WERI-Rb-1 (cell line): ENCODE measurements around the gene PBX2.
"Not testable (repeated sequence)": the region's sequence is repeated elsewhere in the genome, so short reads cannot be mapped to it uniquely, and the experiment has no call there.

ENCODE experiments used
- DNase-seq: peaks from one replicate; pipeline ENCODE4 v3.0.0-alpha.2; 2020
- H3K27ac ChIP-seq: fragments of 250-450 bp; sonication (Bioruptor Pico); 2 replicates; pipeline ENCODE4 v1.5.1; 2020; ENCODE audit warnings: mild to moderate bottlenecking, moderate library complexity
- H3K27me3 ChIP-seq: fragments of 250-450 bp; sonication (Bioruptor Pico); 2 replicates; pipeline ENCODE4 v1.5.1; 2021; ENCODE audit warnings: mild to moderate bottlenecking, low read depth, moderate library complexity; ENCODE audit not compliant: insufficient read depth, severe bottlenecking
- H3K36me3 ChIP-seq: fragments of 250-450 bp; sonication (Bioruptor Pico); 2 replicates; pipeline ENCODE4 v1.5.1; 2020; ENCODE audit warnings: mild to moderate bottlenecking, moderate library complexity
- H3K4me3 ChIP-seq: 2 replicates; pipeline ENCODE4 v1.5.1; 2011; ENCODE audit warnings: low read depth, mild to moderate bottlenecking, control low read depth, low read length
- H3K9me3 ChIP-seq: fragments of 250-450 bp; sonication (Bioruptor Pico); 2 replicates; pipeline ENCODE4 v1.5.1; 2021; ENCODE audit warnings: mild to moderate bottlenecking, moderate library complexity; ENCODE audit not compliant: severe bottlenecking
- TF ChIP-seq, protein P1 (sequence below): IDR thresholded peaks from 2 replicates; pipeline ENCODE4 v1.5.1; 2011; ENCODE audit warnings: low read depth, mild to moderate bottlenecking, control low read depth, inconsistent platforms, low read length

The PBX2 gene

DNA sequence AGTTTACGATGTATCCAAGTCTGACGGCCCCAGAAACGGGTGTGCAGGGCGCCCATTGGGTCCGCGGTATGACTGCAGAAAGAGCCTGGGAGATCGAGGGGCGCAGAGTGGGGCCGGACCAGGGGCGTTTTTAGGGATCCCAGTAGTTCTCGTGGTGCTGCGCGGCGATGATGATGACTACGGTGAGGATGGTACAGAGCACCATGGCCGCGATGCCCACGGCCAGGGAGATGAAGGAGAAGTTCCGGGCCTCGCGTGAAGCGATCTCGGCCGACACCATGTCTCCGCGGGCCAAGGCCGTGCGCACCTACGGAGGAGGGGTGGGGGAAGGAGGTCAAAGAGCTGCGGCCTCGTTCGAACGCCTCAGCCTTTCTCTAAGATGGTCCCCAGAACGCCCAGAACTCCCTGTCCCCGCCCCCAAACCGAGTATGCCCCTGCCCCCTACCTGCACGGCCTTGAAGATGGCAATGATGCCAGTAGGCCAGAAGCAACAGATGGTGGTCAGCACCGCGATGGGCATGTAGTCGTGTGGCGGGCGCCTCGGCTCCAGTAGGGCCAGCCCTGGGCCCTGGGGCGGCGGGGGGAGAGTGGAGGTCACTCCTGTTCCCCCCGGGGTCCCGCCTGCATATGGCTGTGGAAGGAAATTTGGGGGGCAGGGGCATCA is 40.8 kb downstream of the PBX2 start:
- Histone ChIP-seq H3K27ac (no peak overlapping the region), H3K27me3 (no peaks in the 10 kb centered on the region), H3K36me3 (peaks cover 8% of the 10 kb centered on the region), H3K9me3 (peaks cover 2% of the 10 kb centered on the region), H3K4me3 (no peak overlapping the region)
- TF ChIP-seq, protein P1, sequence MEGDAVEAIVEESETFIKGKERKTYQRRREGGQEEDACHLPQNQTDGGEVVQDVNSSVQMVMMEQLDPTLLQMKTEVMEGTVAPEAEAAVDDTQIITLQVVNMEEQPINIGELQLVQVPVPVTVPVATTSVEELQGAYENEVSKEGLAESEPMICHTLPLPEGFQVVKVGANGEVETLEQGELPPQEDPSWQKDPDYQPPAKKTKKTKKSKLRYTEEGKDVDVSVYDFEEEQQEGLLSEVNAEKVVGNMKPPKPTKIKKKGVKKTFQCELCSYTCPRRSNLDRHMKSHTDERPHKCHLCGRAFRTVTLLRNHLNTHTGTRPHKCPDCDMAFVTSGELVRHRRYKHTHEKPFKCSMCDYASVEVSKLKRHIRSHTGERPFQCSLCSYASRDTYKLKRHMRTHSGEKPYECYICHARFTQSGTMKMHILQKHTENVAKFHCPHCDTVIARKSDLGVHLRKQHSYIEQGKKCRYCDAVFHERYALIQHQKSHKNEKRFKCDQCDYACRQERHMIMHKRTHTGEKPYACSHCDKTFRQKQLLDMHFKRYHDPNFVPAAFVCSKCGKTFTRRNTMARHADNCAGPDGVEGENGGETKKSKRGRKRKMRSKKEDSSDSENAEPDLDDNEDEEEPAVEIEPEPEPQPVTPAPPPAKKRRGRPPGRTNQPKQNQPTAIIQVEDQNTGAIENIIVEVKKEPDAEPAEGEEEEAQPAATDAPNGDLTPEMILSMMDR = no peak
- no peak for DNase-seq

DNA sequence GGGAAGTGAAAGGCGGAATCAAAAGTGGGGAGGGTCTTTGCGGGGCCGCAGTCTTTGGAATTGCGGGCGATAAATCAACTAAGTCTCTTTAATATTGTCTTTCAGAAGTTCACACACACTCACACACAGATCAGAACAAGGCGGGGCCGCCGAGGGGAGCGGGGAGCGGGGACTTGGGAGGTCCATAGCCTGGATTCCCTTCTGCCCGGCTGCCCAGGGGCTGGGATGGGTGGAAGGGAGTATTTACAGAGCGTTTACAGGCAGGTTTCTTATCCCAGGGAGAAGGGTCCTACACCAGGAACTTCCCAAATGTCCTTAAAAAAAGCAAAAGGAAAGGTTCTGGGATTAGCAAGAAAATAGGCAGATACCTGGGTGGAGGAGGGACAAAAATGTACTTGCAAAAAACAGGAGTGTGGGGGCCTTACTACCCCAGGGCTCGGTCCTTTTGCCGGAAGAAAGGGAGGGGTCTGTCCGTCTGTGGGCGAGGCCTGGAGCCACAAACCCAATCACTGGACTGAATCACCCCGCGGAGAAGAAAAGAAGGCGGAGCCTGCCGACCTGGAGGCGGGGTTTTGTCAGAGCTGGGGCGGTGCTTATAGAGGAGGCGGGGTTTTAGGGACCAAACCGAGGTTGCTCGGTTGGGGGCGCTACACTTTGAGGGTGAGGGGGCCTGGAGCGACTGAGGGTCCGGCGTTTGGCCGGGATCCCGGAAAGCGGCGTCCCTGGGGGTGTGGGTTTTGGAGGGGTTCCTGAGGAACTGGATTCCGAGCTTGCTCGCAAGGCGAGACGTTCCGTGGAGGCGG is 41.5 kb downstream of the PBX2 start:
- Histone ChIP-seq H3K9me3 (peaks cover 2% of the 10 kb centered on the region), H3K27me3 (no peaks in the 10 kb centered on the region), H3K27ac (no peak overlapping the region), H3K36me3 (peaks cover 8% of the 10 kb centered on the region), H3K4me3 (no peak overlapping the region)
- TF ChIP-seq, protein P1 = no peak
- no peak for DNase-seq

DNA sequence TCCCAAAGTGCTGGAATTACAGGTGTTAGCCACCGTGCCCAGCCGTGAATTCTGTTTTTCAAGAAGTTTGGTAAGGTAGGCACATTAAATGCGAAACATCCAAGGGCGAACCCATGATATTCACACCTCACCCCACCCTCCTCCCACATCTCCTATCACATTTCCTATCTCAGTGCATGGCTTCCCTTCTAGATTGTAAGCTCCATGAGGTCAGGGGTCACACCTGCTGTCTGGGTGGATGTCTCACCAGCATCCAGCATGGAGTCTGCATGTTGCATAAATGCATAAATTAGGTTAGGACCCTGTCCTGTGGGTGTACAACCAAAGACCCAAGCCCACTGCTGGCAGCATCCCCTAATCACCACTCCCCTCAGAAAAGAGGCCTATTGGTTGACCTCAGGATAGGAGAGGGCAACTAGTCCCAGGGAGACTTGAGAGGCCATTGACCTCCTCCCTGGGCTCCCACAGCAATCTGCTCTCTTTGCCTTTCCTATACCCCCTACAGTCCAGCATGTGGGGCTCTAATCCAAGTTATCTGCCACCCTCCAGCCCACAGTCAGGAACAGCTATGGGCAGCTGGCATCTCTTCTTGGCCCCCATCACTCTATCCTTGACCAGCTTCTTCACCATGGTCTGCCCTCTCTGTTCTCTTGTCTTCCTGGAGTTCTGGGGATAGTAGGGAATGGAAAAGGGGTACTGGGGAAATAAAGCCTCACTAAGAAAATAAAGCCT is 42.4 kb downstream of the PBX2 start:
- H3K27me3 ChIP-seq = no peaks in the 10 kb centered on the region
- DNase-seq = no peak
- no peak overlapping the region for H3K27ac ChIP-seq
- H3K36me3 ChIP-seq = peaks cover 8% of the 10 kb centered on the region
- no peak overlapping the region for H3K4me3 ChIP-seq
- H3K9me3 ChIP-seq = peaks cover 2% of the 10 kb centered on the region
- TF ChIP-seq, protein P1 = no peak

DNA sequence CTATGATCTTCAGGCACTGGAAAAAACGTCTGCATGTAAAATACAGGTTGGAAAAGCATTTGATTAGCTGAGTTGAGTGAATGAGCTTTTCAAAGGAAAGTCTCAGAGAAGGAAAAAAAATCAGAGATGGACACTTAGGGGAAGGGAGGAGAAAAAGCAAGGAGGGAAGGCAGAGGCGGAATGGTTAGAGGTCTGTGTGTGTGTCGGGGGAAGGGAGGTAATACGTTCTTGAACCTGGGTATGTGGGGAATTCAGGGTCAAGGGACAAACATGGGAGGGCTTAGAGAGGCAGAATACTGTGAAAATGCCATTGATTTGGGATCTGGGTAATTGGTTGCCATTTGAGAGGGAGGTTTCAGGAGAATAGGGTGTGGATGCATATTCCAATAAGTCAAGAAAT is 43.3 kb downstream of the PBX2 start:
- no peak for DNase-seq
- TF ChIP-seq, protein P1 = no peak
- H3K27ac ChIP-seq = no peak overlapping the region
- H3K27me3 ChIP-seq = no peaks in the 10 kb centered on the region
- H3K9me3 ChIP-seq = peaks cover 2% of the 10 kb centered on the region
- H3K4me3 ChIP-seq = no peak overlapping the region
- H3K36me3 ChIP-seq = peaks cover 8% of the 10 kb centered on the region

DNA sequence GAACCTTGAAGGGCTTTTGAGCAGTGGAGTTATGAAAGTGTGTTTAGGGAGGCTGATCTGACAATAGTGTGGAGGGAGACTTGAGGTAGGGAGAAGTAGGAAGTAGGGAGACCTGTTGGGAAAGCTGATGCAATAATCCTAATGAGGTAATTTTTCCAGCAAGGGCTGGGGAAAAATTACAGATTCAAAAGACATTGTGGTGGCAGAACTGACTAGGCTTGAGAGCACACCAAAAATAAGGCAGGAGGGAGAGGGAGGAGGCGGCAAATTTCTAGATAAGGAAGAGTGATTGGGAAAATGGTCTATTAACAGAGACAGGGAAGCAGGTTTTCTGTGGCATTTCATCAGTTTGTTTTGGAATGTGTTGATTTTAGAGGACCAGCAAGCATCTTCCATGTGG is 43.7 kb downstream of the PBX2 start:
- Histone ChIP-seq H3K4me3 (no peak overlapping the region), H3K36me3 (peaks cover 8% of the 10 kb centered on the region), H3K27ac (0 out of 2 replicates have a peak overlapping the region, but pooled peaks have one; percentile 3), H3K9me3 (peaks cover 2% of the 10 kb centered on the region), H3K27me3 (no peaks in the 10 kb centered on the region)
- TF ChIP-seq, protein P1 = no peak
- DNase-seq = no peak

DNA sequence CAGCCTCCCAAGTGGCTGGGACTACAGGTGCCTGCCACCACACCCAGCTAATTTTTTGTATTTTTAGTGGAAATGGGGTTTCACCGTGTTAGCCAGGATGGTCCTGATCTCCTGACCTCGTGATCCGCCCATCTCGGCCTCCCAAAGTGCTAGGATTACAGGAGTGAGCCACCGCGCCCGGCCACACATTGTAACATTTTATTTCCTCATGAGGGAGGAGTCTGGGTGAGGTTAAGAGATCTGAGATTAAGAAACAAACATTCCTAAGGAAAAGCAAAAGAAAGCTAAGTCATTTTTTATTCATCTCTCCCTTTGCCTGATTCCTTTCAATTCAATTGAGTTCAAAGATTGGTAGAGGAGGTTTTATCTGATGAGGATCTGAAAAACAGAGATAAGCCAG is 45.8 kb downstream of the PBX2 start:
- H3K36me3 ChIP-seq, H3K9me3 ChIP-seq, DNase-seq, H3K27me3 ChIP-seq, H3K4me3 ChIP-seq, H3K27ac ChIP-seq: not testable (repeated sequence)
